Measurements from ENCODE around the gene NUP98.
A peak's percentile ranks its signal among the peaks of the same experiment; 100 is the strongest.

Gene NUP98

GRCh38 chr11:3745161-3745560 is 52.2 kb downstream of the NUP98 start:
- Histone ChIP-seq H3K36me3 (ENCODE audit: control insufficient read depth in 1 of 2, insufficient read depth in 2 of 2, low read length in 2 of 2) (peaks cover 22 to 23% of the 10 kb centered on the region in 2 experiments), H3K4ac (ENCODE audit: low read depth, low read length) (no peak overlapping the region), H3K79me2 (ENCODE audit: control insufficient read depth, insufficient read depth, low read length, poor library complexity) (peaks cover 2% of the 10 kb centered on the region), H4K91ac (ENCODE audit: low read depth, low read length) (no peak overlapping the region), H3K27ac (ENCODE audit: low read depth, low read length) (peak overlapping the region; percentile 88), H2BK120ac (ENCODE audit: insufficient read depth, low read length, poor library complexity) (no peak overlapping the region), H3K4me3 (ENCODE audit: low read depth, low read length) (no peak overlapping the region), H3K27me3 (ENCODE audit: insufficient read depth, low read length) (no peaks in the 10 kb centered on the region), H3K9me3 (ENCODE audit: insufficient read depth, low read depth, low read length) (no peaks in the 10 kb centered on the region), H3K18ac (ENCODE audit: low read length) (no peak overlapping the region), H2AFZ (ENCODE audit: insufficient read depth, low read length, poor library complexity) (no peak overlapping the region), H2BK5ac (ENCODE audit: low read depth, low read length, poor library complexity) (no peak overlapping the region), H3K23ac (ENCODE audit: low read length) (no peak overlapping the region), H3K4me1 (ENCODE audit: control insufficient read depth in 1 of 2, insufficient read depth in 2 of 2, low read length in 2 of 2) (peaks cover 0 to 7% of the 10 kb centered on the region in 2 experiments), H4K12ac (ENCODE audit: low read depth, low read length) (no peak overlapping the region), H3K4me2 (ENCODE audit: low read length) (no peak overlapping the region), H2BK12ac (ENCODE audit: low read length) (no peak overlapping the region), H3K14ac (ENCODE audit: low read length) (no peak overlapping the region), H2AK5ac (ENCODE audit: low read length) (no peak overlapping the region), H3K9ac (ENCODE audit: low read length) (no peak overlapping the region), H3K79me1 (ENCODE audit: low read length) (peaks cover 2% of the 10 kb centered on the region), H4K8ac (ENCODE audit: low read depth, low read length) (no peak overlapping the region)
- DNase-seq: peak; percentile 18 to 93
- 92% methylated on average over 1 of the region's 5 CpGs for WGBS (ENCODE audit: extremely low coverage, insufficient coverage, insufficient read length)

- no peak overlapping the region for H3K4me2 ChIP-seq (ENCODE audit: low read length)
- no peaks in the 10 kb centered on the region for H3K27me3 ChIP-seq (ENCODE audit: insufficient read depth, low read length)
- no peaks in the 10 kb centered on the region for H3K79me2 ChIP-seq (ENCODE audit: control insufficient read depth, insufficient read depth, low read length, poor library complexity)
- DNase-seq: no peak
- no peak overlapping the region for H3K14ac ChIP-seq (ENCODE audit: low read length)
- no peak overlapping the region for H4K12ac ChIP-seq (ENCODE audit: low read depth, low read length)
- peaks cover 30 to 37% of the 10 kb centered on the region in 2 experiments for H3K36me3 ChIP-seq (ENCODE audit: control insufficient read depth in 1 of 2, insufficient read depth in 2 of 2, low read length in 2 of 2)
- no peak overlapping the region for H2AK5ac ChIP-seq (ENCODE audit: low read length)
- H4K8ac ChIP-seq (ENCODE audit: low read depth, low read length): no peak overlapping the region
- no peaks in the 10 kb centered on the region for H3K79me1 ChIP-seq (ENCODE audit: low read length)
- H2BK12ac ChIP-seq (ENCODE audit: low read length): no peak overlapping the region
- no peaks in the 10 kb centered on the region for H3K9me3 ChIP-seq (ENCODE audit: insufficient read depth, low read depth, low read length)
- no peak overlapping the region for H2BK120ac ChIP-seq (ENCODE audit: insufficient read depth, low read length, poor library complexity)
- H3K23ac ChIP-seq (ENCODE audit: low read length): no peak overlapping the region
- H3K4me1 ChIP-seq (ENCODE audit: control insufficient read depth in 1 of 2, insufficient read depth in 2 of 2, low read length in 2 of 2): no peaks in the 10 kb centered on the region
- no peak overlapping the region for H3K9ac ChIP-seq (ENCODE audit: low read length)
- no peak overlapping the region for H3K4me3 ChIP-seq (ENCODE audit: low read depth, low read length)
- no CpG with 5 or more reads among the region's 1 CpG for WGBS (ENCODE audit: extremely low coverage, insufficient coverage, insufficient read length)
- no peak overlapping the region for H4K91ac ChIP-seq (ENCODE audit: low read depth, low read length)
- no peak overlapping the region for H3K18ac ChIP-seq (ENCODE audit: low read length)
- no peak overlapping the region for H3K27ac ChIP-seq (ENCODE audit: low read depth, low read length)
- H2AFZ ChIP-seq (ENCODE audit: insufficient read depth, low read length, poor library complexity): no peak overlapping the region
- no peak overlapping the region for H2BK5ac ChIP-seq (ENCODE audit: low read depth, low read length, poor library complexity)
- H3K4ac ChIP-seq (ENCODE audit: low read depth, low read length): no peak overlapping the region
Observed at GRCh38 chr11:3738723-3739122, 58.6 kb downstream of the NUP98 start.

GRCh38 chr11:3738241-3738640 is 59.1 kb downstream of the NUP98 start:
- Histone ChIP-seq H3K4me1 (ENCODE audit: control insufficient read depth in 1 of 2, insufficient read depth in 2 of 2, low read length in 2 of 2) (no peaks in the 10 kb centered on the region), H3K4me3 (ENCODE audit: low read depth, low read length) (no peak overlapping the region), H3K14ac (ENCODE audit: low read length) (no peak overlapping the region), H3K9me3 (ENCODE audit: insufficient read depth, low read depth, low read length) (no peaks in the 10 kb centered on the region), H3K18ac (ENCODE audit: low read length) (no peak overlapping the region), H2BK120ac (ENCODE audit: insufficient read depth, low read length, poor library complexity) (no peak overlapping the region), H3K79me2 (ENCODE audit: control insufficient read depth, insufficient read depth, low read length, poor library complexity) (no peaks in the 10 kb centered on the region), H3K27me3 (ENCODE audit: insufficient read depth, low read length) (no peaks in the 10 kb centered on the region), H3K79me1 (ENCODE audit: low read length) (no peaks in the 10 kb centered on the region), H3K36me3 (ENCODE audit: control insufficient read depth in 1 of 2, insufficient read depth in 2 of 2, low read length in 2 of 2) (peaks cover 30 to 37% of the 10 kb centered on the region in 2 experiments), H2AFZ (ENCODE audit: insufficient read depth, low read length, poor library complexity) (no peak overlapping the region), H3K4me2 (ENCODE audit: low read length) (no peak overlapping the region), H2BK12ac (ENCODE audit: low read length) (no peak overlapping the region), H3K9ac (ENCODE audit: low read length) (no peak overlapping the region), H3K4ac (ENCODE audit: low read depth, low read length) (no peak overlapping the region), H2BK5ac (ENCODE audit: low read depth, low read length, poor library complexity) (no peak overlapping the region), H2AK5ac (ENCODE audit: low read length) (no peak overlapping the region), H4K91ac (ENCODE audit: low read depth, low read length) (no peak overlapping the region), H4K8ac (ENCODE audit: low read depth, low read length) (no peak overlapping the region), H3K23ac (ENCODE audit: low read length) (no peak overlapping the region), H3K27ac (ENCODE audit: low read depth, low read length) (no peak overlapping the region), H4K12ac (ENCODE audit: low read depth, low read length) (no peak overlapping the region)
- DNase-seq: no peak
- WGBS (ENCODE audit: extremely low coverage, insufficient coverage, insufficient read length): no CpG with 5 or more reads among the region's 1 CpG

GRCh38 chr11:3737386-3737933 is 59.9 kb downstream of the NUP98 start:
- H4K8ac ChIP-seq (ENCODE audit: low read depth, low read length): no peak overlapping the region
- WGBS (ENCODE audit: extremely low coverage, insufficient coverage, insufficient read length): no CpG with 5 or more reads among the region's 11 CpGs
- H2BK12ac ChIP-seq (ENCODE audit: low read length): no peak overlapping the region
- H3K4me2 ChIP-seq (ENCODE audit: low read length): no peak overlapping the region
- no peaks in the 10 kb centered on the region for H3K4me1 ChIP-seq (ENCODE audit: control insufficient read depth in 1 of 2, insufficient read depth in 2 of 2, low read length in 2 of 2)
- no peak overlapping the region for H3K14ac ChIP-seq (ENCODE audit: low read length)
- H3K79me2 ChIP-seq (ENCODE audit: control insufficient read depth, insufficient read depth, low read length, poor library complexity): no peaks in the 10 kb centered on the region
- H2BK120ac ChIP-seq (ENCODE audit: insufficient read depth, low read length, poor library complexity): no peak overlapping the region
- no peak overlapping the region for H3K27ac ChIP-seq (ENCODE audit: low read depth, low read length)
- no peak overlapping the region for H3K4me3 ChIP-seq (ENCODE audit: low read depth, low read length)
- no peak overlapping the region for H3K4ac ChIP-seq (ENCODE audit: low read depth, low read length)
- H2AK5ac ChIP-seq (ENCODE audit: low read length): no peak overlapping the region
- H2AFZ ChIP-seq (ENCODE audit: insufficient read depth, low read length, poor library complexity): no peak overlapping the region
- peaks cover 29 to 34% of the 10 kb centered on the region in 2 experiments for H3K36me3 ChIP-seq (ENCODE audit: control insufficient read depth in 1 of 2, insufficient read depth in 2 of 2, low read length in 2 of 2)
- H4K91ac ChIP-seq (ENCODE audit: low read depth, low read length): no peak overlapping the region
- no peak overlapping the region for H3K9ac ChIP-seq (ENCODE audit: low read length)
- no peak overlapping the region for H2BK5ac ChIP-seq (ENCODE audit: low read depth, low read length, poor library complexity)
- H3K27me3 ChIP-seq (ENCODE audit: insufficient read depth, low read length): no peaks in the 10 kb centered on the region
- DNase-seq: no peak
- no peak overlapping the region for H4K12ac ChIP-seq (ENCODE audit: low read depth, low read length)
- H3K23ac ChIP-seq (ENCODE audit: low read length): no peak overlapping the region
- H3K79me1 ChIP-seq (ENCODE audit: low read length): no peaks in the 10 kb centered on the region
- H3K9me3 ChIP-seq (ENCODE audit: insufficient read depth, low read depth, low read length): no peaks in the 10 kb centered on the region
- H3K18ac ChIP-seq (ENCODE audit: low read length): no peak overlapping the region
